ENCODE results near the gene OSTF1.

DNA sequence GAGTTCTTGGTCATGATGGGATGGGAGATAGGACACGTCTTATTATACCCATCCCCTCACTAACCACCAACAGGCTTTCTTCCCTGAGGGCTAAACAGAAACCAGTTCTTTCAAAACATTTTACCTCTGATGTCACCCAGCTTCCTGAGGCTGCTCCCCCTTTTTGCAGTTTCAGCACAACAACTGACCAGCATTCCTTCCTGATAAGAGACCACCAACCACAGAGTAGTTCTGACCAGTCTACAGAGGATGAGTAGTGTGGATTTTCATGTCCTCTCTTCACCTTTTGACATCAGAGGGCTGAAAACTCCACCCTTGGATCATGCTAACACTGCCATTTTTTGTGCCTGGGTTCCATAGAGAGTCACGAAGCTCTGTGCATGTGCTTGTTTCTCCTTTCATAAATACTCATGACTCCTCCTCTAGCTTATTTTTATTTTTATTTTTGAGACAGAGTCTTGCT is 82.6 kb downstream of the OSTF1 start:
- TF ChIP-seq, protein P1, sequence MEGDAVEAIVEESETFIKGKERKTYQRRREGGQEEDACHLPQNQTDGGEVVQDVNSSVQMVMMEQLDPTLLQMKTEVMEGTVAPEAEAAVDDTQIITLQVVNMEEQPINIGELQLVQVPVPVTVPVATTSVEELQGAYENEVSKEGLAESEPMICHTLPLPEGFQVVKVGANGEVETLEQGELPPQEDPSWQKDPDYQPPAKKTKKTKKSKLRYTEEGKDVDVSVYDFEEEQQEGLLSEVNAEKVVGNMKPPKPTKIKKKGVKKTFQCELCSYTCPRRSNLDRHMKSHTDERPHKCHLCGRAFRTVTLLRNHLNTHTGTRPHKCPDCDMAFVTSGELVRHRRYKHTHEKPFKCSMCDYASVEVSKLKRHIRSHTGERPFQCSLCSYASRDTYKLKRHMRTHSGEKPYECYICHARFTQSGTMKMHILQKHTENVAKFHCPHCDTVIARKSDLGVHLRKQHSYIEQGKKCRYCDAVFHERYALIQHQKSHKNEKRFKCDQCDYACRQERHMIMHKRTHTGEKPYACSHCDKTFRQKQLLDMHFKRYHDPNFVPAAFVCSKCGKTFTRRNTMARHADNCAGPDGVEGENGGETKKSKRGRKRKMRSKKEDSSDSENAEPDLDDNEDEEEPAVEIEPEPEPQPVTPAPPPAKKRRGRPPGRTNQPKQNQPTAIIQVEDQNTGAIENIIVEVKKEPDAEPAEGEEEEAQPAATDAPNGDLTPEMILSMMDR (IDR thresholded peaks at IDR 0.05): no peak
- TF ChIP-seq ZNF138 (CRISPR knock-in tag; conservative IDR thresholded peaks at IDR 0.05) (no peak), ZNF232 (CRISPR knock-in tag; IDR thresholded peaks at IDR 0.05) (no peak), ZNF317 (CRISPR knock-in tag; IDR thresholded peaks at IDR 0.05; ENCODE audit: borderline replicate concordance, low read depth) (no peak)
- TF ChIP-seq, protein P2, sequence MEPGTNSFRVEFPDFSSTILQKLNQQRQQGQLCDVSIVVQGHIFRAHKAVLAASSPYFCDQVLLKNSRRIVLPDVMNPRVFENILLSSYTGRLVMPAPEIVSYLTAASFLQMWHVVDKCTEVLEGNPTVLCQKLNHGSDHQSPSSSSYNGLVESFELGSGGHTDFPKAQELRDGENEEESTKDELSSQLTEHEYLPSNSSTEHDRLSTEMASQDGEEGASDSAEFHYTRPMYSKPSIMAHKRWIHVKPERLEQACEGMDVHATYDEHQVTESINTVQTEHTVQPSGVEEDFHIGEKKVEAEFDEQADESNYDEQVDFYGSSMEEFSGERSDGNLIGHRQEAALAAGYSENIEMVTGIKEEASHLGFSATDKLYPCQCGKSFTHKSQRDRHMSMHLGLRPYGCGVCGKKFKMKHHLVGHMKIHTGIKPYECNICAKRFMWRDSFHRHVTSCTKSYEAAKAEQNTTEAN (CRISPR knock-in tag; IDR thresholded peaks at IDR 0.05): no peak
- TF ChIP-seq, protein P3, sequence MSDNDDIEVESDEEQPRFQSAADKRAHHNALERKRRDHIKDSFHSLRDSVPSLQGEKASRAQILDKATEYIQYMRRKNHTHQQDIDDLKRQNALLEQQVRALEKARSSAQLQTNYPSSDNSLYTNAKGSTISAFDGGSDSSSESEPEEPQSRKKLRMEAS (CRISPR knock-in tag; IDR thresholded peaks at IDR 0.05): no peak

All from WTC11 (cell line).